ENCODE data around the gene ADA.

ADA gene

GRCh38 chr20:44643596-44644229 lies 7.8 kb downstream of the ADA start:
- DNase-seq = no peak

DNA sequence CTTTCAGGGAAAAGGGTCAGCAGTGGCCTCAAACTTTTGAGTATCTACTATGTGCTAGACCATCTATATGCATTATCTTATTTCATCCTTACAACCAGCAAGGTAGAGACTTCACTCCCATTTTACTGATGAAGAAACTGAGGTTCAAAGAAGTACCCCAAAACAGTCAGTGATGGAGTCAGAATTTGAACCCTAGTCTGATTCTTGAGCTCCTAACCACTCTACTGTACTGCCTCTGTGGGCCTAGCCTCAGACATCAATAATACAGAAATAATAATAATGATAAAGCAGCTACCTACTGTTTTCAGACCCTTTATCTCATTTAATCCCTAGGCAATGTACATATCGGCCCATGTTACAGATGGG lies 8.4 kb downstream of the ADA start:
- no peak for DNase-seq

DNA sequence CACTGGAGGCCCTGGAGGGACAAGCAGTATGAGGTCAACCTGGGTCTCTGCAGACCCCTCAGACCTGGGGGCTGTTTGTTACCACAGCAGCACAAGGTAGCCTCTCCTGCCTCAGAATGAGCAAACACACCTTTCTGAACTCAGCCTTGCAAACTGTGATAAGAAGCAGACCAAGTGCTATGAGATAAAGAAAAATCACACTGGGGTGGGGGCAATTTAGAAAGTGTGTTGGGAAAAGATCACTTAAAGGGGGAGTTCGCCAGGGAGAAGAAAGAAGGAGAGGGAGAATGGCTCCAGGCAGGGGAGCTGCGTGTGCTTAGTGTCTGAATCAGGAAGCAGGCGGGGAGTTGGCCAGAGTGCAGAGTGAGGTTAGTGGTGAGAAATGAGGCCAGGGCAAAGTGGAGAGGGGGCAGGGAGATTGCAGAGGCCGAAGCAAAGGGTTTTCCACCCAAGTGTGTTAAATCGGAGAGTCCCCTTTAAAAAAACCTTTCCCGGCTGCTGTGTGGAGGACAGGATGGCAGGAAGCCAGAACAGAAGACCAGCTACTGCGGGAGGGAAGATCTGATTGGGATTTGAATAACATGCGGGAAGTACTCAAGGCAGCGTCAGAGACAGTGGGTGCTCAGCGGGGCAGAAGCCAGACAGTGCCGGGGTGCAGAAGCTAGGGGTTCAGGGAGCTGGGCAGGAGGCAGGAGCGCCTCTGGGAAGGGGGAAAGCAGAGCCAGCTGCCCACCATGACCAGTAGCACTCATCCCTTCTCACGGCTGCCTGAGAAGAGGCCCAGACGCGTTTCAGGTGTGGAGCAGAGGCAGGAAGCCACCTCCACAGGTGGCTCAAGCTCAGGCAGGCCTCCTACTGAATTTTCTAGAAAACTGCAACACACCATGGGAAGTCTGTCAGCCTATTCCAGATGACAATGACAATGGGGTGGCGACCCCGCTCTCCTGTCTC lies 9.0 kb downstream of the ADA start:
- peak; percentile 8 for DNase-seq

DNA sequence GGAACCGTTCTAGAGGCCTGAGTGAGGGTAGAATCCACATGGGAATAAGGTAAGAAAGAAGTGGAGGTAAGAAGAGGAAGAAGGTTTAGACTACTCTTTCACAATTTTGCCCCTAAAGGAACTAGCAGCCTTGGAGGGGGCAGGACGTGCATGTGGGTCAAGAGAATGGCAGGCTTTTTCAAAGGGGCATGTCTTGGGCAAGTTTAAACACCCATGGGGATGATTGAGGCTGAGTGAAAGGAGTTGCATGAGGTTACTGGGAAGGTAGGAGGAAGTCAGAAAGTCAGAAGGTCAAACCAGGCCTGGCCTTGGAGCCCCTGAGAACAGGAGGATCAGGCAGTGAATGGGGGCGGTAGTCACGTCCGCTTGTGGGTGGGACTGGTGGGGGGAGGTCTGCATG lies 10.2 kb downstream of the ADA start:
- no peak for DNase-seq

DNA sequence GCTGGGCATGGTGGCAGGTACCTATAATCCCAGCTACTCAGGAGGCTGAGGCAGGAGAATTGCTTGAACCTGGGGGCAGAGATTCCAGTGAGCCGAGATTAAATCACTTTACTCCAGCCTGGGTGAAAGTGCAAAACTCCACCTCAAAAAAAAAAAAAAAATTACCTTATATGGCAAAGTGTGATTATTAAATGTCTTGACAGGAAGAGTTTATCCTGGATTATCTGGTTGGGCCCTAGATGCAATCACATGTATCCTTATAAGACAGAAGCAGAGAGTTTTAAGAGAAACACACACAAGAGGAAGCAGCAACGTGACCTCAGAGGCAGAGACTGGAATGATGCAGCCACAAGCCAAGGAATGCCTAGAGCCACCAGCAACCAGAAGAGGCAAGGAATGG lies 11.0 kb downstream of the ADA start:
- no peak for DNase-seq

DNA sequence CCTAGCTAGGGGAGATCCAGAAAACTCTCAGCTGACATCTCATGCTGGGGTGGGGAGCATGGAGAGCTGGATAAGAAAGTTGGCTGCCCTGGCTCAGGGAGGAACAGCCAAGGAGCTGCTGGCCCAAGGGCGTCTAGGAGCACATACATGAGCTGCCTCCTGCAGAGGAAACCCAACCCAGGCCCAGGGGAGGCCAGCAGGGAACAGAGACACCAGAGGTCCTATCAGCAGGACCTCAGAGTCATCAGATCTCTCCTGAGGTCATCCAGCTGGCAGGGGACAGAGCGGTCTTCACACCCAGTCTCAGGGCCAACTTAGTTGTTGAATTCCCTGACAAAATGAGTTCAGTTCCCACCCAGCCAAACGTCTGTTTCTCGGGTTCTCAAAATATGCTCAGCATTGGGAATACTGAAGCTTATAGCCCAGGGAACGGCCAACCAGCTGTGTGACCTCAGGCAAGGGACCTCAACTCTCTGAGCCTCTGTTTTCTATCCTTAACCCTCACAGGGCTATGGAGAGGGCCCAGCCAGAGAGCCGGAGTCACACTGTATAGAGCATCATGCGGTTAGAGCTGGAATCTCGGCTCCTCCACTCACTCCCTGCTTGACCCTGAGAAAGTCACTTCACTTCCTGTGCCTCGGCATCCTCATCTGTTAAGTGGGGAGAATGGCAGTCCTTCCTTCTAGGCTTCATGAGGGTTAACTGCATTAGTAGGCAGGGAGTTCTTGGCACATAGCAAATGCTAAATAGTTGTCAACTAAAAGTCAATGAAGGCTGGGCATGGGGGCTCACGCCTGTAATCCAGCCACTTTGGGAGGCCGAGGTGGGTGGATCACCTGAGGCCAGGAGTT lies 13.8 kb downstream of the ADA start:
- DNase-seq = no peak

DNA sequence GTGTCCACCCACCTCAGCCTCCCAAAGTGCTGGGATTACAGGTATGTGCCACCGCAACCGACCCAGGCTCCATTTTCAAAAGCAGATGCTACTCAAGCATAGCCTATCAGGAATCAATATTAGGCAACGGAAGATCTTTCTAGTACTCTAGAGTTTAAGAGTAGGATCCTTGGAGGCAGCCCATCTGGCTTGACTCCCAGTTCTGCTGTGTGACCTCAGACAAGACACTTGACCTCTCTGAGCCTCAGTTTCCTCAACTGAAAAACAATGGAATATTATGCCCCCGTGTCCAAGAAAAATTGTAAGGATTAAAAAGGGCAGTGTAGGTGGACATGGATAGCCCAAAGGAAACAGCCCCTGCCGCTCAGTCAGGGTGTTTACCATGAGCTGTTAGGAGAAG lies 14.5 kb downstream of the ADA start:
- DNase-seq = no peak

- no peak for DNase-seq
Observed at GRCh38 chr20:44635877-44636276, 15.6 kb downstream of the ADA start.

GRCh38 chr20:44633872-44634600 lies 17.5 kb downstream of the ADA start:
- no peak for DNase-seq

DNA sequence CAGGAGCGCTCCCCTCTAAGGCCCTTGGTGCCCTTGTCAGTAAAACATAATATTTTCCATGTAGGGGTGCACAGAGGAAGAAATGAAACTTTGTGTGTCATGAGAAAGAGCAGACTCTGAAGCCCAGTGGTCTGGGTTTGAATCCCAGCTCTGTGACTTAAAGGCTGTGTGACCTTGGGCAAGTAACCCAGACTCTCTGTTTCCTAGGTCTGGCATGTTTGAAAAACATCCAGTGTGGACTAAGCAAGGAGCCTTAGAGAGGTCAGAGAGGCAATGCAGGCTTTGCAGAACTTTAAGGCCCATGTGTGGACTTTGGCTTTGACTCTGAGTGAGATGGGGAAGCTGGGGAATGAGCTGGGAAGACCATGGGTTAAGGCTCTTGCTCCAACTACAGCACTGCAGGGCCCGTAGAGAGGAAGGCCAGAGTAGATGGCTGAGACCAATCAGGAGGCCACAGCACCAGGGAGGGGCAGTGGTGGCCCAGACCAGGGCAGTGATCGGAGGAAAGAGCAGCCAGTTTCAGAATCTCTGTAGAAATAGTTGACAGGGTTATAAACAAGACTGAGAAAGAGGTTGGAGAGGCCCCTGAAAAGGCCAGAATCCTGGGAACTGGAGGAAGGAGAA lies 18.2 kb downstream of the ADA start:
- DNase-seq = no peak

DNA sequence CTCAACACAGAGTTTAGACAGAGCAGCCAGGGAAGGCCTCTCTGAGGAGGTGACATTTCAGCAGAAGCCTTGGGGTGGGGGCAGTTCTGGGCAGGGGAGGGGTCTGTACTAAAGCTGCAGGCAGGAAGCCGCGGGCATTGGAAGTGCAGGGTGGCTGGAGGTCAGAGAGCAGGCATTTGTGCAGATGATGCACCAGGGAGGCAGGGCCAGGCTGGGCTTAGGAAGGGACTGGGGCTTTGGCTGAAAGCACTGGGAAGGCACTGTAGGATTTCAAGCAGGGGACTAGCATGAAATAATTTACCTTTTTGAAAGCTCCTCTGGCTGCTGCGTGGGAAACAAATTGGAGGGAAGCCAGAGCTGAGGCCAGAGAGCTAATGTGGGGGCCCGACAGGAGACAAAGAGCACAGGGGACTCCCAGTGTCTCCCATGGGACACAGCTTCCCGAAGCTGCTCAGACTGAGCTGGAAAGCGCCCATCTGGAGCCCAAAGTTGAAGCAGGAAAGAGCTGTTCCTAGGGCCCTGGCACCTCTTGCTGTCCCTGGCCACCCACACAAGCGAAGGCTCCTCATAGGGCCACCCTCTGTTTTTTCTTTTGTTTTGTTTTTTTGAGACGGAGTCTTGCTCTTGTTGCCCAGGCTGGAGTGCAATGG lies 19.3 kb downstream of the ADA start:
- no peak for DNase-seq

- DNase-seq = no peak
Observed at GRCh38 chr20:44630297-44630696, 21.2 kb downstream of the ADA start.

DNA sequence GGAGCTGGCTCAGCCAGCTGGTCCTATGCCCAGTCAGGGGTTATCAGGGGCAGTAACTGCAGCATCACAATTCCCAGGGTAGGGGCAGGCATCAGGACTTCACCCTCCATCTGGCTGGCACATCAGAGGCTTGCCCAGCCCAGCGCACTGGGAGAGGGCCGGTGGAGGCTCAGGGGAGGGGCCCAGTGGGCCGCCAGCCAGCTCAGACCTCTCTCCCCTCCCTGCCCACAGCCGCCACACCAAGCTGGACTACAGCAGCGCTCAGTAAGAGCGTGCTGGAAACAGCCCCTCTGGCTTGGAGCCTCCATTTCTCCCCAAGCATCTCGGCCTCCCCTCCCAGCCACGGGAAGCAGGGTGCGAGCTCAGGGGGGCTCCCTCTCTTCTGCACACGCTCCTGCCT lies 22.0 kb downstream of the ADA start:
- no peak for DNase-seq

DNA sequence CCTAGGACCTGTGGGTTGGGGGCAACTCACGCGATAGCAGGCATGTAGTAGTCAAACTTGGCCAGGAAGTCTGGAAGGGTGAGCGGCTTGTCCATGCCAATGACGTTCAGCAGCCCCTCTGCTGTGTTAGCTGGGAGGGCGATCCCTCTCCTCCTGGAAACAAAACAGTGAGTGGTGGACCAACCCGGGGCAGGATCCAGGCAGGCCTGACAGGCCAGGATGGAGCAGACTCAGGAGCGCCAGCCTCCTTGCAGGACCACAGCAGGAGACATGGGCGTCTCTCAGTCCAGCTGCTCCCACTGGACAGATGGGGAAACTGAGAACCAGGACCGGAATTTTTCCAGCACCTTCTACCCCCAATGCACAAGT lies 22.5 kb downstream of the ADA start:
- no peak for DNase-seq

- DNase-seq = no peak
Observed at GRCh38 chr20:44627364-44628010, 24.0 kb downstream of the ADA start.

- DNase-seq = no peak
Observed at GRCh38 chr20:44626278-44626677, 25.2 kb downstream of the ADA start.

DNA sequence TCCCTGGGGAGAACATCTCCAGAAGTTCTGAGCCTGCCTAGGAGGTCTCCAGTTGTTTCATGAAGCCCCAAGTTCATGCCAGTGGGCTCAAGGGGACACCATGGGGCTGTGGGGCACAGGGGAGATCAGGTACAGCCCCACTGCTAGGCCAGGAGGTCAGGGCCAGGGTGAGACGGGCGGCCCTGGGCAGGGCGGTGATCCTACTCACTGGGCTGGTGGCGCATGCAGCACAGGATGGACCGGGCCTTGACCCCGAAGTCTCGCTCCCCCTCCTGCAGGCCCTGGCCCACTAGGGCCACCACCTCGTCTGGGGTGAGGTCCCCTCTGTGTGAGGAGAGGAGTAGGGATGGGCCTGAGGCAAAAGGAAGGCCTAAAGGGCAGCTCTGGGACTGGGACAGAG lies 26.1 kb downstream of the ADA start:
- DNase-seq = no peak

DNA sequence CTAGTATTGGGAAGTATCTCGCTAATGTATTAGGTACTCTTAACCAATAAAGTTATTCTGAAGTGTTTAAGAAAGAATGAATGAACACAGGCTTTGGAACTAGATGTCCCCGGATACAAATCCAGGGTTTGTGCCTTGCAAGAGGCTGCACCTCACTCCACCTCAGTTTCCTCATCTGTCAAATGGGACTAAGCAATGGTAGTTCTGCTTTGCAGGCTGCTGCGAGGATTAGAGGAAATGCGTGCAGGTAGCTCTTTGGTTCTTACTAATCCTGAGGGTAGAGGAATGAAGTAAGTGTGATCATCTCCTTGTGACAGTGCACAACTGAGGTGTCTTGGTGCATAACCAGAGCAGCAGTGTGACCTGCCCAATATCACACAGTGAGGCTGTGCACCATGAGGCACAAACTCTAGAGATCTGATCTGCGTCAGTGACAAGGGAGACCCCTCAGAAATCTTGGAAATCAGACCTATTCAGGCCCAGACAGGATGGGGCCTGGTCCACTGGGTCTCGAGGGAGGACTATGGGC lies 26.7 kb downstream of the ADA start:
- no peak for DNase-seq

DNA sequence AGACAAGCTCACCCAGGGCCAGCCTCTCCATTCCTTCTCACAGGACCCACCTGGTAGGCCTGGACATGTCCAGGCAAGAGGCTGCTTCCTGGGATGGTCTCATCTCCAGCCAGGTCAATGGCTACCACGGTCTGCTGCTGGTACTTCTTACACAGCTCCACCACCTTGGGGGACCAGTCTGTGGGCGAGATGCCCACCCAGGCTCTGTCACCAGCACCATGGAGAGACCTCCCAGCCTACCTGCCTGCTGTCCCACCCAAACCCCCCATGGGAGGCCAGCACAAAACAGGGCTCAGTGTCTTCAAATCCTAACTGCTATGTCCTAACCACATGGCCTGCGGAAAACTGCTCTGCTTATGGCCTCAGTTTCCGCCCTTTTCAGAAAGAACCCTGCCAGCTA lies 27.3 kb downstream of the ADA start:
- DNase-seq = no peak

DNA sequence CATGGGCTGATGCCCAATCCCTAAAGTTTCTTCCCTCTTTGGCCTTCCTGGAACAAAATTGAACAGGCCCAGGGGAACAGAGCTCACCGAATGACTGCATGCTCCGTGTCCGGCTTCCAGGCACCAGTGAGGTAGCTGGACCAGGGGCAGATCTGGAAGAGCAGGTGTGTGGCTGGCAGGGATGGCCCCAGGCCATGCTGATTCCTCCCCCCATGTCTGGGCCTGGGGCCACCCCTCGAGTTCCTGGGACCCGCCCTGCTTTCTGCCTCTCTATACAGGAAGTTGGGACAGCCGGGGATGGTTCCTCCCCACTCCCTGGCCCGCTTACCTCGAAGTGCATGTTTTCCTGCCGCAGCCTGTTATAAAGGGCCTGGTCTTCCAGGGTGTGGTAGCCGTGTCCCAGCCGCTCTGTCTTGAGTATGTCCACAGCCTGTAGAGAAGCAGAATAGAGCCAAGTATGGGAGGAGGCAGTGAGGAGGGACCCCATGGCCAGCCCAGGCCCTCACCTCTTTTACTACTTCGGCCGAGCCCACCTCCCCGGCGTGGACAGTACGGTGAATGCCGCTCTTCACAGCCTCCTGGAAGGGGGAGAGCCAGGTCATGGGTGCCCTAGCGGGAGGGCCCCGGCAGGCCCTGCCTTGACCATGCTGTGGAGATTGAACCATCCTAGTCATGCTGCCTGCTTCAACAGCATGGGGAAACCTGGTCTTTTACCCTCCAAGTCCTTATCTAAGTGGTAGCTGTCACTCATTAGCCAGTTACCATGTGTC lies 28.8 kb downstream of the ADA start:
- no peak for DNase-seq

All from NCI-H774 (cell line).